Measurements from ENCODE around the gene RPS6KC1. TPM values are rescaled to one million over a fixed set of nuclear protein-coding genes. Genes with fewer than 3 reads are reported as not detected.

Gene RPS6KC1
- polyA plus RNA-seq, 1 donor (not counting 4 experiments of a cell fraction or from before 2014, with no cell fraction given) = 13.0 TPM

GRCh38 chr1:213135572-213135971, 84.5 kb downstream of the RPS6KC1 start:
- Histone ChIP-seq H3K36me3 (ENCODE audit: control insufficient read depth in 2 of 2, extremely low read depth in 1 of 2, insufficient read depth in 2 of 2, low read length in 2 of 2) (no peaks in the 10 kb centered on the region), H3K79me2 (ENCODE audit: control insufficient read depth, insufficient read depth, low read length) (peaks cover 2% of the 10 kb centered on the region)

GRCh38 chr1:213136190-213136917, 85.3 kb downstream of the RPS6KC1 start:
- Histone ChIP-seq H3K9ac (ENCODE audit: control insufficient read depth, extremely low read depth, insufficient read depth, low read length) (no peak overlapping the region), H3K4me3 (ENCODE audit: control insufficient read depth in 2 of 3, extremely low read depth in 1 of 3, insufficient read depth in 2 of 3, low read depth in 1 of 3, low read length in 3 of 3) (no peak overlapping the region), H3K79me2 (ENCODE audit: control insufficient read depth, insufficient read depth, low read length) (peaks cover 2% of the 10 kb centered on the region), H2AFZ (ENCODE audit: control insufficient read depth, low read length) (no peak overlapping the region), H3K4me2 (ENCODE audit: control insufficient read depth, extremely low read depth, insufficient read depth, low read depth, low read length) (no peak overlapping the region), H3K27me3 (ENCODE audit: control insufficient read depth, extremely low read depth, insufficient read depth, low read length) (no peaks in the 10 kb centered on the region), H3K4me1 (ENCODE audit: control insufficient read depth, extremely low read depth, insufficient read depth, low read length) (no peaks in the 10 kb centered on the region), H4K20me1 (ENCODE audit: control insufficient read depth, extremely low read depth, insufficient read depth, low read length) (no peaks in the 10 kb centered on the region), H3K27ac (ENCODE audit: control insufficient read depth, insufficient read depth, low read length) (no peak overlapping the region), H3K9me3 (ENCODE audit: control insufficient read depth, low read depth, low read length) (no peaks in the 10 kb centered on the region), H3K9me1 (ENCODE audit: control insufficient read depth, extremely low read depth, insufficient read depth, low read length) (no peaks in the 10 kb centered on the region), H3K36me3 (ENCODE audit: control insufficient read depth in 2 of 2, extremely low read depth in 1 of 2, insufficient read depth in 2 of 2, low read length in 2 of 2) (no peaks in the 10 kb centered on the region)
- dilution Hi-C loops (cut with MboI; ENCODE audit: extremely low pct_ligation_motif_present, low sequenced_read_pairs) = no loop called here
- no peak for FAIRE-seq
- DNase-seq (ENCODE audit: low read depth, low spot score) = no peak
- TF ChIP-seq EZH2 (IDR thresholded peaks at IDR 0.05; ENCODE audit: low read length) (no peak), CTCF (optimal IDR thresholded peaks at IDR 0.05 in 1 of 3, IDR thresholded peaks at IDR 0.05 in 1 of 3, conservative IDR thresholded peaks at IDR 0.05 in 1 of 3; ENCODE audit: extremely low read depth in 1 of 3, insufficient read depth in 2 of 3, low read length in 3 of 3) (no peak)

More at GRCh38 chr1:213135572-213135971, 84.5 kb downstream of the RPS6KC1 start:
- TF ChIP-seq EZH2 (IDR thresholded peaks at IDR 0.05; ENCODE audit: low read length) (no peak), CTCF (optimal IDR thresholded peaks at IDR 0.05 in 1 of 3, IDR thresholded peaks at IDR 0.05 in 1 of 3, conservative IDR thresholded peaks at IDR 0.05 in 1 of 3; ENCODE audit: extremely low read depth in 1 of 3, insufficient read depth in 2 of 3, low read length in 3 of 3) (no peak)
- dilution Hi-C loops (cut with MboI; ENCODE audit: extremely low pct_ligation_motif_present, low sequenced_read_pairs) = no loop called here
- no peak overlapping the region for H3K9ac ChIP-seq (ENCODE audit: control insufficient read depth, extremely low read depth, insufficient read depth, low read length)
- no peaks in the 10 kb centered on the region for H3K4me1 ChIP-seq (ENCODE audit: control insufficient read depth, extremely low read depth, insufficient read depth, low read length)
- DNase-seq (ENCODE audit: low read depth, low spot score) = no peak
- no peaks in the 10 kb centered on the region for H3K27me3 ChIP-seq (ENCODE audit: control insufficient read depth, extremely low read depth, insufficient read depth, low read length)
- no peak overlapping the region for H2AFZ ChIP-seq (ENCODE audit: control insufficient read depth, low read length)
- no peaks in the 10 kb centered on the region for H4K20me1 ChIP-seq (ENCODE audit: control insufficient read depth, extremely low read depth, insufficient read depth, low read length)
- no peaks in the 10 kb centered on the region for H3K9me1 ChIP-seq (ENCODE audit: control insufficient read depth, extremely low read depth, insufficient read depth, low read length)
- no peaks in the 10 kb centered on the region for H3K9me3 ChIP-seq (ENCODE audit: control insufficient read depth, low read depth, low read length)
- no peak for FAIRE-seq
- H3K4me2 ChIP-seq (ENCODE audit: control insufficient read depth, extremely low read depth, insufficient read depth, low read depth, low read length) = no peak overlapping the region
- H3K4me3 ChIP-seq (ENCODE audit: control insufficient read depth in 2 of 3, extremely low read depth in 1 of 3, insufficient read depth in 2 of 3, low read depth in 1 of 3, low read length in 3 of 3) = no peak overlapping the region
- H3K27ac ChIP-seq (ENCODE audit: control insufficient read depth, insufficient read depth, low read length) = no peak overlapping the region

Measured in keratinocyte (primary cell).